ENCODE results near the gene MYD88. TPM values are rescaled to one million over a fixed set of nuclear protein-coding genes. Genes with fewer than 3 reads are reported as not detected.

MYD88 gene
- total and polyA plus RNA-seq, 9 of the 15 experiments (the other 6 are each of a cell fraction or from before 2014, with no cell fraction given) = 3.2 to 47.3 (median 27.6) TPM

GRCh38 chr3:38152609-38153008 is 14.1 kb downstream of the MYD88 start (continued):
- TF ChIP-seq PHF8 (IDR thresholded peaks at IDR 0.05; ENCODE audit: borderline replicate concordance, low read length) (no peak), CHD2 (IDR thresholded peaks at IDR 0.05; ENCODE audit: low read depth, low read length) (no peak), CHD4 (IDR thresholded peaks at IDR 0.05; ENCODE audit: insufficient read depth, insufficient replicate concordance, low read depth, low read length, poor library complexity, severe bottlenecking) (no peak), GABPA (tag; conservative IDR thresholded peaks at IDR 0.05; ENCODE audit: low read depth) (no peak), ZNF699 (CRISPR knock-in tag; IDR thresholded peaks at IDR 0.05; ENCODE audit: insufficient replicate concordance) (no peak), ARID4B (CRISPR knock-in tag; IDR thresholded peaks at IDR 0.05) (no peak), ARHGAP35 (IDR thresholded peaks at IDR 0.05; ENCODE audit: partially characterized antibody) (no peak), ZBTB1 (CRISPR knock-in tag; IDR thresholded peaks at IDR 0.05; ENCODE audit: borderline replicate concordance, low read depth) (no peak), MYC (IDR thresholded peaks at IDR 0.05; ENCODE audit: low read depth, low read length) (no peak), MYC (CRISPR knock-in tag; IDR thresholded peaks at IDR 0.05; ENCODE audit: borderline replicate concordance, low read depth) (no peak)
